Lung microvascular endothelial cell (primary cell): ENCODE measurements around the gene GNS. TPM values are rescaled to one million over a fixed set of nuclear protein-coding genes. Genes with fewer than 3 reads are reported as not detected.

Source experiments
- DNase-seq, 2 donors: peaks; one replicate each; pipeline versions ENCODE4 v3.0.0 to v3.0.0-alpha.2; 2010; ENCODE audit warnings: low read depth in 2 of 2
- total RNA-seq: library from RNA; depleted of rRNA; stranded (reverse); fragments of >200 nt; gene quantifications from 2 replicates; pipeline ENCODE4 v1.2.1, GENCODE V29; 2014

The GNS gene
- total RNA-seq, 1 donor from 2014 or later = 175 TPM

- peak in 1 of 2 donors; percentile 42 for DNase-seq
These were observed 21.7 kb downstream of the GNS start for GRCh38 chr12:64737539-64737938.

- DNase-seq = no peak
These were observed 22.4 kb downstream of the GNS start for GRCh38 chr12:64736771-64737170.

GRCh38 chr12:64735442-64735841 is 23.8 kb downstream of the GNS start:
- no peak for DNase-seq

GRCh38 chr12:64733857-64734256 is 25.3 kb downstream of the GNS start:
- no peak for DNase-seq

- no peak for DNase-seq
These were observed 27.5 kb downstream of the GNS start for GRCh38 chr12:64731683-64732082.

GRCh38 chr12:64730588-64730969 is 28.6 kb downstream of the GNS start:
- no peak for DNase-seq

GRCh38 chr12:64729909-64730587 is 29.2 kb downstream of the GNS start:
- peak; percentile 37 to 42 for DNase-seq

GRCh38 chr12:64724201-64724745 is 34.9 kb downstream of the GNS start:
- DNase-seq = no peak

- no peak for DNase-seq
These were observed 35.6 kb downstream of the GNS start for GRCh38 chr12:64723630-64724029.

- no peak for DNase-seq
These were observed 36.4 kb downstream of the GNS start for GRCh38 chr12:64722835-64723234.

GRCh38 chr12:64720884-64721283 is 38.3 kb downstream of the GNS start:
- no peak for DNase-seq

- no peak for DNase-seq
These were observed 40.6 kb downstream of the GNS start for GRCh38 chr12:64718649-64719048.

- DNase-seq = no peak
These were observed 42.3 kb downstream of the GNS start for GRCh38 chr12:64716839-64717455.

- no peak for DNase-seq
These were observed 42.8 kb downstream of the GNS start for GRCh38 chr12:64716371-64716770.

- no peak for DNase-seq
These were observed 44.6 kb downstream of the GNS start for GRCh38 chr12:64714551-64714968.

GRCh38 chr12:64713376-64713775 is 45.8 kb downstream of the GNS start:
- no peak for DNase-seq

GRCh38 chr12:64709429-64709828 is 49.8 kb downstream of the GNS start:
- no peak for DNase-seq

- DNase-seq = no peak
These were observed 51.3 kb downstream of the GNS start for GRCh38 chr12:64707926-64708325.

- no peak for DNase-seq
These were observed 51.8 kb downstream of the GNS start for GRCh38 chr12:64707362-64707761.

- DNase-seq = no peak
These were observed 52.3 kb downstream of the GNS start for GRCh38 chr12:64706857-64707256.

- DNase-seq = peak; percentile 60 to 63
These were observed 52.9 kb downstream of the GNS start for GRCh38 chr12:64706306-64706705.

GRCh38 chr12:64701283-64701682 is 57.9 kb downstream of the GNS start:
- DNase-seq = peak; percentile 30 to 79

GRCh38 chr12:64700532-64700931 is 58.7 kb downstream of the GNS start:
- DNase-seq = no peak
